ENCODE results near the gene C22orf31.

C22orf31 gene

DNA sequence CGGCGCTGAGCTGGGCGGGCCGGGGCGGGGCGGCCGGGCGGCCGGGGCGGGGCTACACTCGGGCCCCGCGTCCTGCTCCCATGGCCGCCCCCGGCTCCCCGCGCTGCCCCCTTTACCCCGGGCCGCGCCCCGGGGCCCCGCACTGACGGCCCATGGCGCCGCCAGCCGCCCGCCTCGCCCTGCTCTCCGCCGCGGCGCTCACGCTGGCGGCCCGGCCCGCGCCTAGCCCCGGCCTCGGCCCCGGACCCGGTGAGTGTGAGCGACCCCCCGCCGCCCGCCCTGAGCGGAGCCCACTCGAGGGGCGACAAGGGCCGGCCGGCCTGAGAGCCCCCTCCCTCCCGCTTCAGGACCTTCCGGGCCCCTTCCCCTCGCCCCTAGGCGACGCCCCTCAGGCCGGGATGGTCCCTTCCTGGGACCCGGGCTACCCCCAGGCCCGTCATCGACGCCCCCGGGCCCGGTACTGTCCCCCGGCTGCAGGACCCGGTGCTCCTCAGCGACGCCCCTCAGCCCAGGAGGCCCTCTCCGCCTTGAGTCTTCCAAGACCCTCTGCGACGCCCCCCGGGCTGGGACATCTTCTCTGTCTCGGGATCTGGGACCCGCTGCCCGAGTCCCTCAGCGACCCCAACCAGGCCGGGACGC is 11.5 kb upstream of the C22orf31 start, which contains the start of gene KREMEN1:
Gene KREMEN1, plus strand, starts transcription at position 57 of the 639 bp plus-strand sequence. Its CDS starts 96 bp downstream, at position 153.
- Histone ChIP-seq H4K91ac (ENCODE audit: low read depth, low read length) (peak within 1 kb of the TSS; percentile 10), H3K9me3 (ENCODE audit: insufficient read depth, low read depth, low read length) (peaks cover 3% of the 10 kb centered on the region), H3K4me1 (ENCODE audit: control insufficient read depth in 1 of 2, insufficient read depth in 2 of 2, low read length in 2 of 2) (peaks cover 3 to 18% of the 10 kb centered on the region in 2 experiments), H2AFZ (ENCODE audit: insufficient read depth, low read length, poor library complexity) (peak within 1 kb of the TSS; percentile 43), H3K36me3 (ENCODE audit: control insufficient read depth in 1 of 2, insufficient read depth in 2 of 2, low read length in 2 of 2) (no peaks in the 10 kb centered on the region), H3K79me2 (ENCODE audit: control insufficient read depth, insufficient read depth, low read length, poor library complexity) (no peaks in the 10 kb centered on the region), H2BK5ac (ENCODE audit: low read depth, low read length, poor library complexity) (no peak within 1 kb of the TSS), H3K4me2 (ENCODE audit: low read length) (peak within 1 kb of the TSS; percentile 86), H3K18ac (ENCODE audit: low read length) (peak within 1 kb of the TSS; percentile 4), H3K23ac (ENCODE audit: low read length) (no peak within 1 kb of the TSS), H3K14ac (ENCODE audit: low read length) (peak within 1 kb of the TSS; percentile 23), H3K79me1 (ENCODE audit: low read length) (peaks cover 4% of the 10 kb centered on the region), H3K4me3 (ENCODE audit: low read depth, low read length) (peak within 1 kb of the TSS; percentile 68), H2BK12ac (ENCODE audit: low read length) (no peak within 1 kb of the TSS), H2AK5ac (ENCODE audit: low read length) (no peak within 1 kb of the TSS), H3K4ac (ENCODE audit: low read depth, low read length) (no peak within 1 kb of the TSS), H3K27me3 (ENCODE audit: insufficient read depth, low read length) (peaks cover 7% of the 10 kb centered on the region), H3K27ac (ENCODE audit: low read depth, low read length) (no peak within 1 kb of the TSS), H4K12ac (ENCODE audit: low read depth, low read length) (no peak within 1 kb of the TSS), H2BK120ac (ENCODE audit: insufficient read depth, low read length, poor library complexity) (peak within 1 kb of the TSS; percentile 34), H3K9ac (ENCODE audit: low read length) (peak within 1 kb of the TSS; percentile 53), H4K8ac (ENCODE audit: low read depth, low read length) (peak within 1 kb of the TSS; percentile 52)
- DNase-seq = no peak
- WGBS (ENCODE audit: extremely low coverage, insufficient coverage, insufficient read length) = no CpG with 5 or more reads among the region's 76 CpGs

DNA sequence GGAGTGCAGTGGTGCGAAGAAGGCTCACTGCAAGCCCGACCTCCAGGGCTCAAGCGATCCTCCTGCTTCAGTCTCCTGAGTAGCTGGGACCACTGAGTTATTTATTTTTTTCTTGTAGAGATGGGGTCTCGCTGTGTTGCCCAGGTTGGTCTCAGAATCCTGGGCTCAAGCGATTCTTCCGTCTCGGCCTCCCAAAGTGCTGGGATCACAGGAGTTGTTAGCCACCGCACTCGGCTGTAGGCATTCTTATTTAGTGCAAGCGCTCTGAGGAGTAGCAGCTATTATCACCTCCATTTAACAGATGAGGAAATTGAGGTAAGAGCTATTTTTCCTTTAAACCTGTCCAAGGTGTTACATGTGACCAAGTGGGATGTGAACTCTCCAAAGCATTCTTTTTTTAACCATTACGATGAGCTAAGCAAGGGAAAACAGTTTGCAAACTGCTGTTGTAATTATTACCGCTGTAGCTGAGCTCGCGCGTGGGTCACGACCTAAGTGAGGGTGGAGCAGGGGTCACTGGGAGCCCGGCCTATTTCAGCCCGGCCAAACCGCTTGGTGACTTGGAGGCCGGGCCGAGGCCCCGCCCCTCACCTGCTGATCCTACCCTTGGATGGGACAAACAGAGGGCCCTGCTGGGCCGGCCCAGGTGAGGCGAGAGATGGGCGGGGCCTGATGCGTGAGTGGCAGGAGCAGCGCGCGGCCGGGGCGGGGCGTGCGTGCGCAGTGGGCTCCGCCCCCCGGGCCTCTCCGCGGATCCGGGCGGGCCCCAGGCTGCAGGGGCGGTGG is 10.8 kb upstream of the C22orf31 start:
- Histone ChIP-seq H2AFZ (ENCODE audit: insufficient read depth, low read length, poor library complexity) (no peak overlapping the region), H3K4ac (ENCODE audit: low read depth, low read length) (no peak overlapping the region), H4K91ac (ENCODE audit: low read depth, low read length) (no peak overlapping the region), H3K79me1 (ENCODE audit: low read length) (peaks cover 4% of the 10 kb centered on the region), H3K27me3 (ENCODE audit: insufficient read depth, low read length) (peaks cover 7% of the 10 kb centered on the region), H2BK12ac (ENCODE audit: low read length) (no peak overlapping the region), H3K36me3 (ENCODE audit: control insufficient read depth in 1 of 2, insufficient read depth in 2 of 2, low read length in 2 of 2) (no peaks in the 10 kb centered on the region), H3K14ac (ENCODE audit: low read length) (no peak overlapping the region), H2BK120ac (ENCODE audit: insufficient read depth, low read length, poor library complexity) (no peak overlapping the region), H3K23ac (ENCODE audit: low read length) (no peak overlapping the region), H3K27ac (ENCODE audit: low read depth, low read length) (no peak overlapping the region), H3K9ac (ENCODE audit: low read length) (no peak overlapping the region), H4K12ac (ENCODE audit: low read depth, low read length) (no peak overlapping the region), H3K9me3 (ENCODE audit: insufficient read depth, low read depth, low read length) (peaks cover 3% of the 10 kb centered on the region), H3K79me2 (ENCODE audit: control insufficient read depth, insufficient read depth, low read length, poor library complexity) (no peaks in the 10 kb centered on the region), H2BK5ac (ENCODE audit: low read depth, low read length, poor library complexity) (no peak overlapping the region), H2AK5ac (ENCODE audit: low read length) (no peak overlapping the region), H3K4me2 (ENCODE audit: low read length) (peak overlapping the region; percentile 71), H4K8ac (ENCODE audit: low read depth, low read length) (no peak overlapping the region), H3K4me3 (ENCODE audit: low read depth, low read length) (no peak overlapping the region), H3K4me1 (ENCODE audit: control insufficient read depth in 1 of 2, insufficient read depth in 2 of 2, low read length in 2 of 2) (peaks cover 3 to 18% of the 10 kb centered on the region in 2 experiments), H3K18ac (ENCODE audit: low read length) (no peak overlapping the region)
- no CpG with 5 or more reads among the region's 41 CpGs for WGBS (ENCODE audit: extremely low coverage, insufficient coverage, insufficient read length)
- peak; percentile 96 to 97 for DNase-seq

DNA sequence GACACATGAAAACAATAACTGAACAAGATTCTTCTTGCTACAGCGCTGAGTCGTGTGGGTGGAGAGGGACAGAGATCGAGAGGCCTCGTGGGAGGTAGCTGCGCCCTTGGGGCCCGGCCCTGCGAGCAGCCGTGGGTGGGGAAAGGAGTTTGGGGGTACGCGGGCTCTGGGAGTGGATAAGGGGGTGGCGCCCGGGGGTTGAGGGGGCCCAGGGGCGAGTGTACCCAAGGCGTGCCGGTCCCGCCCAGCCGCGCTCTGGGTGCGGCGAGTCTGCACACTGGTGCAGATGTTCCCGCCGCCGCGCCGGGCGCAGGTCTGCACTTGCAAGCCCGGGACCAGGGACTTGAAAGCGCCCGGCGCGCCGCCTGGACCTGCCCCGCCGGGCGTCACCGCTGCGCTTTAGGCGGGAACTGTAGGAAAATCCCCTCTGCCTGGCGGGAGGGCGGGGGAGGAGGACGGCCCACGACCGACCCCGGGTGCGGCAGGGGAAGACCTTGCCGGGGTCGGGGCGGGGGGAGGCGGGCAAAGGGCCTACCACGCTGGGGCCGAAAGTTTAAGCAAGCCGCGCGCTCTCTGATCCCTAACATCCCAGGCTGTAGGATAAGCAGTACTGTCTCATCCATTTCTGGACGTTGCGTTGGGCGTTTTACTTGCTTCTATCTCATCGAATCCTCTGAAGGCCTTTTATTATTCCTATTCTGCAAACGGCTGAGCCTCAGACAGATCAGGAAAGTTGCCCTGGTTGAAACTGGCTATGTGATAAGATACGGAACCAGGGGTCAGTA is 9.8 kb upstream of the C22orf31 start:
- H3K9me3 ChIP-seq (ENCODE audit: insufficient read depth, low read depth, low read length) = peaks cover 3% of the 10 kb centered on the region
- H3K23ac ChIP-seq (ENCODE audit: low read length) = no peak overlapping the region
- peaks cover 7% of the 10 kb centered on the region for H3K27me3 ChIP-seq (ENCODE audit: insufficient read depth, low read length)
- no peak overlapping the region for H2BK120ac ChIP-seq (ENCODE audit: insufficient read depth, low read length, poor library complexity)
- no peak overlapping the region for H2BK5ac ChIP-seq (ENCODE audit: low read depth, low read length, poor library complexity)
- H3K4me1 ChIP-seq (ENCODE audit: control insufficient read depth in 1 of 2, insufficient read depth in 2 of 2, low read length in 2 of 2) = peaks cover 3 to 18% of the 10 kb centered on the region in 2 experiments
- H3K4me3 ChIP-seq (ENCODE audit: low read depth, low read length) = no peak overlapping the region
- no peak overlapping the region for H2BK12ac ChIP-seq (ENCODE audit: low read length)
- WGBS (ENCODE audit: extremely low coverage, insufficient coverage, insufficient read length) = no CpG with 5 or more reads among the region's 60 CpGs
- H2AK5ac ChIP-seq (ENCODE audit: low read length) = no peak overlapping the region
- no peaks in the 10 kb centered on the region for H3K36me3 ChIP-seq (ENCODE audit: control insufficient read depth in 1 of 2, insufficient read depth in 2 of 2, low read length in 2 of 2)
- peak overlapping the region; percentile 17 for H2AFZ ChIP-seq (ENCODE audit: insufficient read depth, low read length, poor library complexity)
- peak; percentile 26 to 54 for DNase-seq
- H3K27ac ChIP-seq (ENCODE audit: low read depth, low read length) = no peak overlapping the region
- peak overlapping the region; percentile 61 for H3K4me2 ChIP-seq (ENCODE audit: low read length)
- no peak overlapping the region for H4K91ac ChIP-seq (ENCODE audit: low read depth, low read length)
- no peak overlapping the region for H3K9ac ChIP-seq (ENCODE audit: low read length)
- H3K14ac ChIP-seq (ENCODE audit: low read length) = no peak overlapping the region
- H3K79me2 ChIP-seq (ENCODE audit: control insufficient read depth, insufficient read depth, low read length, poor library complexity) = no peaks in the 10 kb centered on the region
- no peak overlapping the region for H3K18ac ChIP-seq (ENCODE audit: low read length)
- no peak overlapping the region for H4K8ac ChIP-seq (ENCODE audit: low read depth, low read length)
- H3K4ac ChIP-seq (ENCODE audit: low read depth, low read length) = no peak overlapping the region
- H3K79me1 ChIP-seq (ENCODE audit: low read length) = peaks cover 4% of the 10 kb centered on the region
- H4K12ac ChIP-seq (ENCODE audit: low read depth, low read length) = no peak overlapping the region

- no CpG with 5 or more reads among the region's 4 CpGs for WGBS (ENCODE audit: extremely low coverage, insufficient coverage, insufficient read length)
- H3K9ac ChIP-seq (ENCODE audit: low read length) = no peak overlapping the region
- H2BK12ac ChIP-seq (ENCODE audit: low read length) = no peak overlapping the region
Observed at GRCh38 chr22:29070490-29070889, 8.9 kb upstream of the C22orf31 start.

More at GRCh38 chr22:29070490-29070889, 8.9 kb upstream of the C22orf31 start:
- Histone ChIP-seq H3K18ac (ENCODE audit: low read length) (no peak overlapping the region), H3K4ac (ENCODE audit: low read depth, low read length) (no peak overlapping the region), H4K12ac (ENCODE audit: low read depth, low read length) (no peak overlapping the region), H3K14ac (ENCODE audit: low read length) (no peak overlapping the region), H4K91ac (ENCODE audit: low read depth, low read length) (no peak overlapping the region), H3K23ac (ENCODE audit: low read length) (no peak overlapping the region), H4K8ac (ENCODE audit: low read depth, low read length) (no peak overlapping the region), H3K79me2 (ENCODE audit: control insufficient read depth, insufficient read depth, low read length, poor library complexity) (no peaks in the 10 kb centered on the region), H3K4me3 (ENCODE audit: low read depth, low read length) (no peak overlapping the region), H3K36me3 (ENCODE audit: control insufficient read depth in 1 of 2, insufficient read depth in 2 of 2, low read length in 2 of 2) (no peaks in the 10 kb centered on the region), H3K27ac (ENCODE audit: low read depth, low read length) (no peak overlapping the region), H2BK120ac (ENCODE audit: insufficient read depth, low read length, poor library complexity) (no peak overlapping the region), H3K79me1 (ENCODE audit: low read length) (peaks cover 4% of the 10 kb centered on the region), H2AK5ac (ENCODE audit: low read length) (no peak overlapping the region), H3K27me3 (ENCODE audit: insufficient read depth, low read length) (peaks cover 7% of the 10 kb centered on the region), H2BK5ac (ENCODE audit: low read depth, low read length, poor library complexity) (no peak overlapping the region), H2AFZ (ENCODE audit: insufficient read depth, low read length, poor library complexity) (no peak overlapping the region), H3K9me3 (ENCODE audit: insufficient read depth, low read depth, low read length) (peaks cover 3% of the 10 kb centered on the region), H3K4me2 (ENCODE audit: low read length) (no peak overlapping the region), H3K4me1 (ENCODE audit: control insufficient read depth in 1 of 2, insufficient read depth in 2 of 2, low read length in 2 of 2) (peaks cover 3 to 18% of the 10 kb centered on the region in 2 experiments)
- peak in 1 of 2 donors; percentile 23 for DNase-seq

Data from trophoblast cell (in vitro differentiated cells and primary cell).